Pancreas (tissue), 10 donors: ENCODE measurements around the gene TCL1A. TPM values are rescaled to one million over a fixed set of nuclear protein-coding genes. Genes with fewer than 3 reads are reported as not detected.

ENCODE experiments used
- ATAC-seq, 4 donors: fragments of 200-7000 bp; cut with Tn5 transposase; one replicate each; pipeline versions ENCODE4 v1.8.0 to v1.9.1; 2020; ENCODE audit warnings: mild to moderate bottlenecking in 4 of 4, moderate library complexity in 4 of 4
- DNase-seq, 6 donors: peaks; one replicate each; pipeline ENCODE4 v3.0.0-alpha.2; 2020
- FAIRE-seq: peaks from 2 replicates; lab custom pipeline; 2012; peaks lifted over from hg19 to GRCh38; lab: Jason Lieb, UNC
- H3K27ac ChIP-seq, 4 donors: fragments of 200-600 bp; sonication (generic); 1 replicate in 3 of 4; 2 replicates in 1 of 4; pipeline versions ENCODE4 v1.5.0 to v1.8.0; 2020
- H3K27me3 ChIP-seq, 4 donors: fragments of 200-600 bp; one replicate each; pipeline ENCODE4 v1.8.0; 2021
- H3K36me3 ChIP-seq, 3 donors: fragments of 200-600 bp; sonication (generic) in 1 of 3; one replicate each; pipeline versions ENCODE4 v1.5.0 to v1.8.0; 2020 to 2021
- H3K4me1 ChIP-seq, 3 donors: fragments of 200-600 bp; one replicate each; pipeline ENCODE4 v1.8.0; 2021
- H3K4me3 ChIP-seq, 4 donors: fragments of 200-600 bp; sonication (generic) in 2 of 4; one replicate each; pipeline versions ENCODE4 v1.5.0 to v1.8.0; 2020 to 2021
- H3K9me3 ChIP-seq, 4 donors: fragments of 200-600 bp; one replicate each; pipeline ENCODE4 v1.8.0; 2021
- CTCF ChIP-seq, 4 donors: fragments of 200-600 bp; sonication (generic) in 3 of 4; IDR thresholded peaks; one replicate each; pipeline versions ENCODE4 v1.5.0 to v1.8.0; 2021; ENCODE audit warnings: antibody characterized with exemption in 4 of 4
- WGBS, 2 donors: extraction: QIAGEN DNeasy Blood & Tissue Kit; methylation state at CpG; one replicate each; pipeline ENCODE4 v1.1.7; 2013; 5-methylcytosine and 5-hydroxymethylcytosine counted together
- intact Hi-C, 3 donors: fragments of 100-400 bp; cut with DNase I; formaldehyde crosslinking; loops; one replicate each; pipeline versions ENCODE4 v1.11.1 to v1.14.2; 2022
- polyA plus RNA-seq, 2 donors: library from polyadenylated mRNA; stranded (reverse); fragments of 200-250 nt; gene quantifications; one replicate each; pipeline ENCODE4 v1.2.3, GENCODE V29; 2013
- total RNA-seq, 6 donors: library from RNA; stranded (reverse); fragmentation: NEBNext Ultra II Directional in 4 of 6; extraction: Animal tissue kit (Norgen Biotek cat#: 25700) in 4 of 6; gene quantifications; one replicate each; pipeline versions ENCODE4 v1.2.1 to v1.2.4, GENCODE V29; 2021 to 2023
- donor health status: healthy with polysubstance abuse.
- donor health status: DM: no; HTN: no; CAD: no; lungs with moderate emphysema.
- donor health status: DM: no; HTN: no; CAD: no.
- donor health status: control.
- donor health status: control.
- donor health status: Bipolar disorder and iron deficiency.
- donor health status: DM: yes; HTN: yes; CAD: no.
- donor health status: DM: no; HTN: no; CAD: no.
- donor health status: DM: no; HTN: no; CAD: no.
- donor health status: DM: yes; HTN: yes; CAD: no.

The TCL1A gene
- total and polyA plus RNA-seq, 8 donors, result 0.09 to 0.16 TPM; not detected in 6

GRCh38 chr14:95677179-95677835 lies 36.6 kb downstream of the TCL1A start:
- DNase-seq, result no peak
- no peaks in the 10 kb centered on the region for H3K9me3 ChIP-seq
- no peak overlapping the region for H3K4me3 ChIP-seq
- no peak overlapping the region for H3K27ac ChIP-seq
- WGBS, 2 donors, result 20 to 23% methylated on average over 4 of the region's 4 CpGs
- no peak for FAIRE-seq
- peaks cover 0 to 15% (median 5%) of the 10 kb centered on the region in 3 donors for H3K4me1 ChIP-seq
- ATAC-seq, result peak; percentile 48 to 76 (median 60)
- intact Hi-C loops, result loop anchor here in 1 of 3 donors (5.0 kb wide), 1 partner anchor 65 kb away; no protein-coding TSS in a partner anchor
- no peaks in the 10 kb centered on the region for H3K27me3 ChIP-seq
- TF ChIP-seq CTCF (IDR thresholded peaks at IDR 0.05), result no peak
- H3K36me3 ChIP-seq, result no peaks in the 10 kb centered on the region

GRCh38 chr14:95675486-95675885 lies 38.4 kb downstream of the TCL1A start:
- Histone ChIP-seq H3K36me3 (no peaks in the 10 kb centered on the region), H3K9me3 (no peaks in the 10 kb centered on the region), H3K27ac (no peak overlapping the region), H3K27me3 (no peaks in the 10 kb centered on the region), H3K4me1 (peaks cover 0 to 15% (median 5%) of the 10 kb centered on the region in 3 donors), H3K4me3 (no peak overlapping the region)
- FAIRE-seq (no peak), DNase-seq (peak in 1 of 6 donors; percentile 5), ATAC-seq (no peak)
- intact Hi-C loops, result loop anchor here in 1 of 3 donors (5.0 kb wide), 1 partner anchor 63 kb away; no protein-coding TSS in a partner anchor
- 83% methylated on average over 4 of the region's 4 CpGs for WGBS, 2 donors
- no peak for TF ChIP-seq CTCF (IDR thresholded peaks at IDR 0.05)

- H3K4me1 ChIP-seq, result peaks cover 0 to 11% (median 5%) of the 10 kb centered on the region in 3 donors
- TF ChIP-seq CTCF (IDR thresholded peaks at IDR 0.05), result no peak
- 38 to 54% methylated on average over 4 of the region's 4 CpGs for WGBS, 2 donors
- H3K27ac ChIP-seq, result no peak overlapping the region
- DNase-seq (peak in 1 of 6 donors; percentile 2), ATAC-seq (no peak), FAIRE-seq (no peak)
- intact Hi-C loops, result loop anchor here in 1 of 3 donors (5.0 kb wide), 1 partner anchor 62 kb away; no protein-coding TSS in a partner anchor
- H3K4me3 ChIP-seq, result no peak overlapping the region
- no peaks in the 10 kb centered on the region for H3K27me3 ChIP-seq
- no peaks in the 10 kb centered on the region for H3K9me3 ChIP-seq
- H3K36me3 ChIP-seq, result no peaks in the 10 kb centered on the region
Observed at GRCh38 chr14:95674613-95675012, 39.3 kb downstream of the TCL1A start.

- WGBS, 2 donors, result 87 to 89% methylated on average over 10 of the region's 10 CpGs
- no peak overlapping the region for H3K4me3 ChIP-seq
- H3K4me1 ChIP-seq, result peaks cover 6 to 28% (median 22%) of the 10 kb centered on the region in 3 donors
- H3K27ac ChIP-seq, result no peak overlapping the region
- intact Hi-C loops, result no loop called here
- H3K9me3 ChIP-seq, result no peaks in the 10 kb centered on the region
- DNase-seq (no peak), FAIRE-seq (no peak), ATAC-seq (no peak)
- TF ChIP-seq CTCF (IDR thresholded peaks at IDR 0.05), result no peak
- H3K36me3 ChIP-seq, result no peaks in the 10 kb centered on the region
- H3K27me3 ChIP-seq, result no peaks in the 10 kb centered on the region
Observed at GRCh38 chr14:95668235-95668772, 45.6 kb downstream of the TCL1A start.
